Mesenchymal stem cell (in vitro differentiated cells and primary cell): ENCODE measurements around the gene TMED8.

Experiments
- DNase-seq: peaks from one replicate; pipeline ENCODE4 v3.0.0-alpha.2; 2013
- H2AFZ ChIP-seq: one replicate; pipeline ENCODE4 v1.6.1; 2013; ENCODE audit warnings: low read depth, mild to moderate bottlenecking, control low read depth, inconsistent platforms, low read length, moderate library complexity
- H2AK5ac ChIP-seq: 2 replicates; pipeline ENCODE4 v1.6.1; 2013; ENCODE audit warnings: low read length, moderate library complexity, mild to moderate bottlenecking, inconsistent platforms; ENCODE audit not compliant: severe bottlenecking
- H2BK120ac ChIP-seq: one replicate; pipeline ENCODE4 v1.6.1; 2013; ENCODE audit warnings: low read depth, mild to moderate bottlenecking, inconsistent platforms, low read length, moderate library complexity
- H2BK12ac ChIP-seq, 2 experiments: one replicate each; pipeline ENCODE4 v1.6.1; 2013; ENCODE audit warnings: inconsistent platforms in 2 of 2, low read length in 2 of 2, mild to moderate bottlenecking in 2 of 2, moderate library complexity in 2 of 2, control low read depth in 1 of 2
- H2BK15ac ChIP-seq: one replicate; pipeline ENCODE4 v1.6.1; 2013; ENCODE audit warnings: mild to moderate bottlenecking, low read depth, inconsistent platforms; ENCODE audit not compliant: poor library complexity, severe bottlenecking
- H2BK5ac ChIP-seq: 2 replicates; pipeline ENCODE4 v1.6.1; 2013; ENCODE audit warnings: low read depth, mild to moderate bottlenecking, low read length, control low read depth, inconsistent platforms; ENCODE audit not compliant: poor library complexity, severe bottlenecking
- H3K14ac ChIP-seq, 2 experiments: one replicate each; pipeline ENCODE4 v1.6.1; 2013; ENCODE audit warnings: inconsistent platforms in 2 of 2, low read length in 2 of 2, control low read depth in 1 of 2, mild to moderate bottlenecking in 1 of 2, moderate library complexity in 1 of 2
- H3K18ac ChIP-seq, 2 experiments: one replicate each; pipeline ENCODE4 v1.6.1; 2013; ENCODE audit warnings: inconsistent platforms in 2 of 2, low read length in 2 of 2, control low read depth in 1 of 2, low read depth in 1 of 2, mild to moderate bottlenecking in 1 of 2
- H3K23ac ChIP-seq, 2 experiments: one replicate each; pipeline ENCODE4 v1.6.1; 2013; ENCODE audit warnings: inconsistent platforms in 2 of 2, low read length in 2 of 2, mild to moderate bottlenecking in 2 of 2, moderate library complexity in 2 of 2, control low read depth in 1 of 2
- H3K27ac ChIP-seq: 2 replicates; pipeline ENCODE4 v1.5.1; 2013; ENCODE audit warnings: mild to moderate bottlenecking, moderate library complexity, low read length, control low read depth, inconsistent platforms; ENCODE audit not compliant: poor library complexity, severe bottlenecking
- H3K27me3 ChIP-seq, 2 experiments: 2 replicates each; pipeline versions ENCODE4 v1.6.1 to v1.7.0; 2013; ENCODE audit warnings: low read length in 2 of 2, mild to moderate bottlenecking in 2 of 2, moderate library complexity in 2 of 2, control low read depth in 1 of 2, inconsistent platforms in 1 of 2; ENCODE audit not compliant: control insufficient read depth in 1 of 2, insufficient read depth in 1 of 2
- H3K36me3 ChIP-seq, 2 experiments: 2 replicates each; pipeline versions ENCODE4 v1.6.1 to v1.7.0; 2013; ENCODE audit warnings: low read length in 2 of 2, control low read depth in 1 of 2, inconsistent platforms in 1 of 2, low read depth in 1 of 2, mild to moderate bottlenecking in 1 of 2; ENCODE audit not compliant: insufficient read depth in 2 of 2, control insufficient read depth in 1 of 2
- H3K4ac ChIP-seq, 2 experiments: one replicate each; pipeline ENCODE4 v1.6.1; 2013; ENCODE audit warnings: inconsistent platforms in 2 of 2, low read length in 2 of 2, mild to moderate bottlenecking in 2 of 2, moderate library complexity in 2 of 2, control low read depth in 1 of 2, low read depth in 1 of 2
- H3K4me1 ChIP-seq: 2 replicates; pipeline ENCODE4 v1.6.1; 2013; ENCODE audit warnings: low read depth, low read length, control low read depth; ENCODE audit not compliant: control insufficient read depth, insufficient read depth
- H3K4me2 ChIP-seq: 2 replicates; pipeline ENCODE4 v1.6.1; 2013; ENCODE audit warnings: low read length, mild to moderate bottlenecking, inconsistent platforms; ENCODE audit not compliant: poor library complexity, severe bottlenecking
- H3K4me3 ChIP-seq, 2 experiments: 2 replicates each; pipeline versions ENCODE4 v1.5.1 to v1.7.0; 2013; ENCODE audit warnings: low read length in 2 of 2, mild to moderate bottlenecking in 2 of 2, control low read depth in 1 of 2, low read depth in 1 of 2; ENCODE audit not compliant: insufficient read depth in 1 of 2
- H3K79me1 ChIP-seq: replicated peaks from 2 replicates; pipeline ENCODE4 v1.6.1; 2013; ENCODE audit warnings: mild to moderate bottlenecking, control low read depth, low read length, inconsistent platforms; ENCODE audit not compliant: poor library complexity, severe bottlenecking
- H3K9ac ChIP-seq: 2 replicates; pipeline ENCODE4 v1.7.0; 2013; ENCODE audit warnings: mild to moderate bottlenecking, low read length, moderate library complexity
- H3K9me3 ChIP-seq: 2 replicates; pipeline ENCODE4 v1.7.0; 2013; ENCODE audit warnings: mild to moderate bottlenecking, low read length; ENCODE audit not compliant: control insufficient read depth
- H4K8ac ChIP-seq: one replicate; pipeline ENCODE4 v1.6.1; 2013; ENCODE audit warnings: inconsistent platforms, mild to moderate bottlenecking, low read length, moderate library complexity
- H4K91ac ChIP-seq: one replicate; pipeline ENCODE4 v1.6.1; 2013; ENCODE audit warnings: mild to moderate bottlenecking, low read length, inconsistent platforms
- WGBS: methylation state at CpG from one replicate; pipeline ENCODE4 v1.1.7; 2013; ENCODE audit warnings: mixed read lengths; 5-methylcytosine and 5-hydroxymethylcytosine counted together

The TMED8 gene

GRCh38 chr14:77403768-77404167 lies 26.9 kb upstream of the TMED8 start:
- Histone ChIP-seq H3K4me3 (no peak overlapping the region), H4K8ac (no peak overlapping the region), H3K9me3 (no peaks in the 10 kb centered on the region), H3K4me1 (no peaks in the 10 kb centered on the region), H3K4me2 (no peak overlapping the region), H2BK5ac (no peak overlapping the region), H2BK12ac (no peak overlapping the region), H3K27ac (no peak overlapping the region), H3K14ac (no peak overlapping the region), H2AFZ (no peak overlapping the region), H3K18ac (no peak overlapping the region), H2BK120ac (no peak overlapping the region), H2BK15ac (no peak overlapping the region), H3K23ac (no peak overlapping the region), H3K27me3 (no peaks in the 10 kb centered on the region), H2AK5ac (no peak overlapping the region), H3K4ac (no peak overlapping the region), H3K79me1 (no peaks in the 10 kb centered on the region), H3K36me3 (peaks cover 0 to 3% of the 10 kb centered on the region in 2 experiments), H4K91ac (no peak overlapping the region), H3K9ac (no peak overlapping the region)
- no peak for DNase-seq
- WGBS: 84% methylated on average over 2 of the region's 3 CpGs

GRCh38 chr14:77400216-77400615 lies 23.3 kb upstream of the TMED8 start:
- Histone ChIP-seq H2BK5ac (no peak overlapping the region), H3K4me2 (no peak overlapping the region), H3K4ac (no peak overlapping the region), H2AFZ (no peak overlapping the region), H2BK120ac (no peak overlapping the region), H3K4me3 (no peak overlapping the region), H3K23ac (no peak overlapping the region), H4K8ac (no peak overlapping the region), H3K18ac (no peak overlapping the region), H3K36me3 (peaks cover 0 to 3% of the 10 kb centered on the region in 2 experiments), H3K27me3 (no peaks in the 10 kb centered on the region), H3K79me1 (no peaks in the 10 kb centered on the region), H3K27ac (no peak overlapping the region), H2BK12ac (no peak overlapping the region), H2AK5ac (no peak overlapping the region), H3K9me3 (no peaks in the 10 kb centered on the region), H4K91ac (no peak overlapping the region), H2BK15ac (no peak overlapping the region), H3K4me1 (no peaks in the 10 kb centered on the region), H3K14ac (no peak overlapping the region), H3K9ac (no peak overlapping the region)
- no peak for DNase-seq
- WGBS: 80% methylated on average over 5 of the region's 6 CpGs

- no peaks in the 10 kb centered on the region for H3K79me1 ChIP-seq
- no peak overlapping the region for H4K91ac ChIP-seq
- 90% methylated on average over 4 of the region's 4 CpGs for WGBS
- no peak overlapping the region for H2AK5ac ChIP-seq
- H2BK12ac ChIP-seq: no peak overlapping the region
- no peaks in the 10 kb centered on the region for H3K36me3 ChIP-seq
- no peak overlapping the region for H3K4ac ChIP-seq
- DNase-seq: no peak
- no peak overlapping the region for H3K23ac ChIP-seq
- H3K4me2 ChIP-seq: no peak overlapping the region
- no peak overlapping the region for H3K18ac ChIP-seq
- H3K27me3 ChIP-seq: no peaks in the 10 kb centered on the region
- no peak overlapping the region for H2BK120ac ChIP-seq
- no peak overlapping the region for H3K14ac ChIP-seq
- no peak overlapping the region for H3K4me3 ChIP-seq
- H2BK15ac ChIP-seq: no peak overlapping the region
- H3K4me1 ChIP-seq: no peaks in the 10 kb centered on the region
- H2BK5ac ChIP-seq: no peak overlapping the region
- no peaks in the 10 kb centered on the region for H3K9me3 ChIP-seq
- H3K27ac ChIP-seq: no peak overlapping the region
- H2AFZ ChIP-seq: no peak overlapping the region
- H3K9ac ChIP-seq: no peak overlapping the region
- H4K8ac ChIP-seq: no peak overlapping the region
These were observed 13.3 kb upstream of the TMED8 start for GRCh38 chr14:77390188-77390587.

- H3K9me3 ChIP-seq: no peaks in the 10 kb centered on the region
- no peak overlapping the region for H2BK5ac ChIP-seq
- no peak overlapping the region for H2AFZ ChIP-seq
- H3K14ac ChIP-seq: no peak overlapping the region
- H4K8ac ChIP-seq: no peak overlapping the region
- no peak overlapping the region for H2BK15ac ChIP-seq
- no peak overlapping the region for H3K4me3 ChIP-seq
- peaks cover 6% of the 10 kb centered on the region for H3K4me1 ChIP-seq
- no peak overlapping the region for H2AK5ac ChIP-seq
- DNase-seq: no peak
- H3K23ac ChIP-seq: no peak overlapping the region
- no peak overlapping the region for H3K18ac ChIP-seq
- WGBS: 93% methylated on average over 5 of the region's 6 CpGs
- no peak overlapping the region for H2BK120ac ChIP-seq
- no peaks in the 10 kb centered on the region for H3K27me3 ChIP-seq
- H4K91ac ChIP-seq: no peak overlapping the region
- no peak overlapping the region for H3K4ac ChIP-seq
- H3K9ac ChIP-seq: no peak overlapping the region
- H3K36me3 ChIP-seq: no peaks in the 10 kb centered on the region
- no peak overlapping the region for H2BK12ac ChIP-seq
- no peak overlapping the region for H3K4me2 ChIP-seq
- no peak overlapping the region for H3K27ac ChIP-seq
- peaks cover 10% of the 10 kb centered on the region for H3K79me1 ChIP-seq
These were observed 1.8 kb upstream of the TMED8 start for GRCh38 chr14:77378701-77379100.
